ENCODE data around the gene FAM222A. TPM values are rescaled to one million over a fixed set of nuclear protein-coding genes. Genes with fewer than 3 reads are reported as not detected.

FAM222A gene
- total RNA-seq, 2 donors from 2014 or later: 1.3 to 2.0 TPM

GRCh38 chr12:109696485-109697269 is 16.9 kb upstream of the FAM222A start:
- ATAC-seq (no peak), DNase-seq (no peak)
- peaks cover 35% of the 10 kb centered on the region for H3K27me3 Mint-ChIP-seq
- H3K27ac Mint-ChIP-seq: no peak overlapping the region
- no peaks in the 10 kb centered on the region for H3K9me3 ChIP-seq (ENCODE audit: control insufficient read depth, low read length, poor library complexity, severe bottlenecking)
- no peak overlapping the region for H3K4me3 Mint-ChIP-seq
- no peaks in the 10 kb centered on the region for H3K4me1 Mint-ChIP-seq
- no peaks in the 10 kb centered on the region for H3K36me3 Mint-ChIP-seq (ENCODE audit: low read depth)

GRCh38 chr12:109697270-109697553 is 16.4 kb upstream of the FAM222A start:
- H3K9me3 ChIP-seq (ENCODE audit: control insufficient read depth, low read length, poor library complexity, severe bottlenecking): no peaks in the 10 kb centered on the region
- no peak for DNase-seq
- Mint-ChIP-seq H3K27ac (no peak overlapping the region), H3K27me3 (peaks cover 33% of the 10 kb centered on the region), H3K4me3 (no peak overlapping the region), H3K36me3 (ENCODE audit: low read depth) (no peaks in the 10 kb centered on the region), H3K4me1 (no peaks in the 10 kb centered on the region)
- no peak for ATAC-seq

- H3K9me3 ChIP-seq (ENCODE audit: control insufficient read depth, low read length, poor library complexity, severe bottlenecking): no peaks in the 10 kb centered on the region
- H3K36me3 Mint-ChIP-seq (ENCODE audit: low read depth): no peaks in the 10 kb centered on the region
- H3K4me1 Mint-ChIP-seq: no peaks in the 10 kb centered on the region
- no peak overlapping the region for H3K27ac Mint-ChIP-seq
- no peak overlapping the region for H3K4me3 Mint-ChIP-seq
- DNase-seq (no peak), ATAC-seq (no peak)
- H3K27me3 Mint-ChIP-seq: peaks cover 30% of the 10 kb centered on the region
These were observed 15.7 kb upstream of the FAM222A start for GRCh38 chr12:109697877-109698468.

GRCh38 chr12:109698820-109699219 is 14.8 kb upstream of the FAM222A start:
- peaks cover 30% of the 10 kb centered on the region for H3K27me3 Mint-ChIP-seq
- H3K27ac Mint-ChIP-seq: no peak overlapping the region

GRCh38 chr12:109701064-109701463 is 12.6 kb upstream of the FAM222A start:
- no peak overlapping the region for H3K4me3 Mint-ChIP-seq
- H3K4me1 Mint-ChIP-seq: no peaks in the 10 kb centered on the region
- H3K27ac Mint-ChIP-seq: no peak overlapping the region
- H3K36me3 Mint-ChIP-seq (ENCODE audit: low read depth): no peaks in the 10 kb centered on the region
- no peak for ATAC-seq
- peaks cover 27% of the 10 kb centered on the region for H3K27me3 Mint-ChIP-seq
- no peak for DNase-seq
- no peaks in the 10 kb centered on the region for H3K9me3 ChIP-seq (ENCODE audit: control insufficient read depth, low read length, poor library complexity, severe bottlenecking)

More at GRCh38 chr12:109698820-109699219, 14.8 kb upstream of the FAM222A start:
- no peaks in the 10 kb centered on the region for H3K9me3 ChIP-seq (ENCODE audit: control insufficient read depth, low read length, poor library complexity, severe bottlenecking)
- no peaks in the 10 kb centered on the region for H3K36me3 Mint-ChIP-seq (ENCODE audit: low read depth)
- no peaks in the 10 kb centered on the region for H3K4me1 Mint-ChIP-seq
- DNase-seq: no peak
- no peak overlapping the region for H3K4me3 Mint-ChIP-seq
- ATAC-seq: no peak

GRCh38 chr12:109702111-109702841 is 11.3 kb upstream of the FAM222A start:
- DNase-seq: no peak
- no peak for ATAC-seq
- H3K4me1 Mint-ChIP-seq: no peaks in the 10 kb centered on the region
- H3K4me3 Mint-ChIP-seq: no peak overlapping the region
- no peaks in the 10 kb centered on the region for H3K36me3 Mint-ChIP-seq (ENCODE audit: low read depth)
- H3K27me3 Mint-ChIP-seq: peaks cover 28% of the 10 kb centered on the region
- H3K27ac Mint-ChIP-seq: no peak overlapping the region
- H3K9me3 ChIP-seq (ENCODE audit: control insufficient read depth, low read length, poor library complexity, severe bottlenecking): no peaks in the 10 kb centered on the region

GRCh38 chr12:109703684-109704083 is 9.9 kb upstream of the FAM222A start:
- Mint-ChIP-seq H3K27ac (no peak overlapping the region), H3K4me3 (no peak overlapping the region), H3K4me1 (no peaks in the 10 kb centered on the region), H3K27me3 (peaks cover 35% of the 10 kb centered on the region), H3K36me3 (ENCODE audit: low read depth) (no peaks in the 10 kb centered on the region)
- no peak for ATAC-seq
- no peaks in the 10 kb centered on the region for H3K9me3 ChIP-seq (ENCODE audit: control insufficient read depth, low read length, poor library complexity, severe bottlenecking)
- DNase-seq: no peak

GRCh38 chr12:109704371-109705098 is 9.1 kb upstream of the FAM222A start:
- no peak for ATAC-seq
- Mint-ChIP-seq H3K4me1 (no peaks in the 10 kb centered on the region), H3K27me3 (peaks cover 36% of the 10 kb centered on the region), H3K36me3 (ENCODE audit: low read depth) (no peaks in the 10 kb centered on the region), H3K27ac (no peak overlapping the region), H3K4me3 (no peak overlapping the region)
- no peaks in the 10 kb centered on the region for H3K9me3 ChIP-seq (ENCODE audit: control insufficient read depth, low read length, poor library complexity, severe bottlenecking)
- DNase-seq: no peak

GRCh38 chr12:109705291-109705690 is 8.3 kb upstream of the FAM222A start:
- Mint-ChIP-seq H3K4me1 (no peaks in the 10 kb centered on the region), H3K27ac (no peak overlapping the region), H3K4me3 (no peak overlapping the region), H3K27me3 (peaks cover 44% of the 10 kb centered on the region), H3K36me3 (ENCODE audit: low read depth) (no peaks in the 10 kb centered on the region)
- H3K9me3 ChIP-seq (ENCODE audit: control insufficient read depth, low read length, poor library complexity, severe bottlenecking): no peaks in the 10 kb centered on the region
- no peak for DNase-seq
- ATAC-seq: no peak

- peaks cover 46% of the 10 kb centered on the region for H3K27me3 Mint-ChIP-seq
- H3K36me3 Mint-ChIP-seq (ENCODE audit: low read depth): no peaks in the 10 kb centered on the region
- DNase-seq: no peak
- no peak for ATAC-seq
- no peaks in the 10 kb centered on the region for H3K9me3 ChIP-seq (ENCODE audit: control insufficient read depth, low read length, poor library complexity, severe bottlenecking)
- H3K27ac Mint-ChIP-seq: no peak overlapping the region
- H3K4me3 Mint-ChIP-seq: no peak overlapping the region
- no peaks in the 10 kb centered on the region for H3K4me1 Mint-ChIP-seq
These were observed 7.3 kb upstream of the FAM222A start for GRCh38 chr12:109706398-109706746.

- Mint-ChIP-seq H3K27ac (no peak overlapping the region), H3K27me3 (peaks cover 45% of the 10 kb centered on the region), H3K4me1 (no peaks in the 10 kb centered on the region), H3K4me3 (no peak overlapping the region), H3K36me3 (ENCODE audit: low read depth) (no peaks in the 10 kb centered on the region)
- DNase-seq (no peak), ATAC-seq (no peak)
- H3K9me3 ChIP-seq (ENCODE audit: control insufficient read depth, low read length, poor library complexity, severe bottlenecking): no peaks in the 10 kb centered on the region
These were observed 6.7 kb upstream of the FAM222A start for GRCh38 chr12:109706747-109707469.

- H3K4me3 Mint-ChIP-seq: no peak overlapping the region
- peaks cover 44% of the 10 kb centered on the region for H3K27me3 Mint-ChIP-seq
- no peaks in the 10 kb centered on the region for H3K36me3 Mint-ChIP-seq (ENCODE audit: low read depth)
- no peaks in the 10 kb centered on the region for H3K9me3 ChIP-seq (ENCODE audit: control insufficient read depth, low read length, poor library complexity, severe bottlenecking)
- H3K27ac Mint-ChIP-seq: no peak overlapping the region
- DNase-seq: no peak
- H3K4me1 Mint-ChIP-seq: no peaks in the 10 kb centered on the region
- ATAC-seq: no peak
These were observed 6.2 kb upstream of the FAM222A start for GRCh38 chr12:109707470-109707821.

- ATAC-seq (no peak), DNase-seq (no peak)
- Mint-ChIP-seq H3K4me1 (no peaks in the 10 kb centered on the region), H3K4me3 (no peak overlapping the region), H3K36me3 (ENCODE audit: low read depth) (no peaks in the 10 kb centered on the region), H3K27me3 (peaks cover 34% of the 10 kb centered on the region), H3K27ac (no peak overlapping the region)
- no peaks in the 10 kb centered on the region for H3K9me3 ChIP-seq (ENCODE audit: control insufficient read depth, low read length, poor library complexity, severe bottlenecking)
These were observed 4.7 kb upstream of the FAM222A start for GRCh38 chr12:109708939-109709338.
